Motor neuron (in vitro differentiated cells): ENCODE data around the gene RYK. TPM values are rescaled to one million over a fixed set of nuclear protein-coding genes. Genes with fewer than 3 reads are reported as not detected.

Experiments used
- ATAC-seq, 8 experiments: fragments of 200-7000 bp; cut with Tn5 transposase; replicated peaks in 6 of 8; 2 replicates each; pipeline ENCODE4 v1.8.0; 2021; ENCODE audit warnings: mild to moderate bottlenecking in 8 of 8, moderate library complexity in 8 of 8
- H3K27ac ChIP-seq, 2 donors: fragments of 250-450 bp; sonication (Bioruptor Pico); 2 replicates each; pipeline ENCODE4 v1.9.0; 2021; ENCODE audit warnings: antibody characterized with exemption in 2 of 2, mild to moderate bottlenecking in 2 of 2, moderate library complexity in 1 of 2
- H3K4me1 ChIP-seq, 2 donors: fragments of 250-450 bp; sonication (Bioruptor Pico); replicated peaks in 1 of 2; 2 replicates each; pipeline ENCODE4 v1.6.1; 2021; ENCODE audit warnings: antibody characterized with exemption in 2 of 2, mild to moderate bottlenecking in 2 of 2, moderate library complexity in 1 of 2
- H3K4me3 ChIP-seq, 5 donors: fragments of 250-450 bp; sonication (Bioruptor Pico); 2 replicates each; pipeline ENCODE4 v1.9.0; 2021; ENCODE audit warnings: antibody characterized with exemption in 5 of 5, mild to moderate bottlenecking in 5 of 5, moderate library complexity in 4 of 5
- WGBS, 10 experiments: fragments of 450-650 bp; shearing (Covaris generic); methylation state at CpG; one replicate each; pipeline ENCODE4 v1.0.0; 2022; 5-methylcytosine and 5-hydroxymethylcytosine counted together
- in situ Hi-C, 9 experiments: fragments of 400-800 bp; cut with MboI; loops; one replicate each; pipeline ENCODE4 v1.15.0; 2021; ENCODE audit warnings: low sequenced_read_pairs in 9 of 9, low pct_unique_long_range_greater_than_20kb in 2 of 9; ENCODE audit not compliant: unreplicated experiment in 9 of 9
- total RNA-seq, 8 experiments: library from RNA; unstranded; fragments of 300-600 nt; gene quantifications; 2 replicates each; pipeline versions ENCODE4 v1.2.3 to v1.2.4, GENCODE V29; 2022

RYK gene
- total RNA-seq, 8 experiments from 2014 or later: 30.8 to 91.7 (median 50.1) TPM

- Histone ChIP-seq H3K4me1 (no peaks in the 10 kb centered on the region), H3K27ac (no peak overlapping the region), H3K4me3 (no peak overlapping the region)
- WGBS, 10 experiments: 90 to 100% (median 100%) methylated on average over 1 to 2 of the region's 2 CpGs; no CpG with 5 or more reads in 2 of the 10 experiments
- ATAC-seq: no peak
- in situ Hi-C loops: no loop called here
Measured at GRCh38 chr3:134114726-134115125, 135.9 kb downstream of the RYK start.

- in situ Hi-C loops: no loop called here
- ATAC-seq: no peak
- no peak overlapping the region for H3K4me3 ChIP-seq
- no peaks in the 10 kb centered on the region for H3K4me1 ChIP-seq
- 0 to 63% (median 47%) methylated on average over 1 to 2 of the region's 2 CpGs; no CpG with 5 or more reads in 3 of the 10 experiments for WGBS, 10 experiments
- H3K27ac ChIP-seq: no peak overlapping the region
Measured at GRCh38 chr3:134111616-134112015, 139.0 kb downstream of the RYK start.

GRCh38 chr3:134110963-134111362 lies 139.7 kb downstream of the RYK start:
- Histone ChIP-seq H3K4me3 (no peak overlapping the region), H3K4me1 (no peaks in the 10 kb centered on the region), H3K27ac (no peak overlapping the region)
- 53 to 100% (median 87%) methylated on average over 1 to 2 of the region's 2 CpGs for WGBS, 10 experiments
- in situ Hi-C loops: no loop called here
- ATAC-seq: no peak

Other genes starting within 250 kb of the RYK start
- gene SLCO2A1, start 220.9 kb downstream of the RYK start, total RNA-seq: 1 to 10 TPM in 4 of 8 experiments, under 1 TPM in 4; 0.16 to 9.0 (median 1.5) TPM
- gene AMOTL2, start 123.6 kb upstream of the RYK start, total RNA-seq: 10 to 100 TPM; 20.7 to 57.9 (median 43.3) TPM
- gene ANAPC13, start 235.1 kb upstream of the RYK start, total RNA-seq: 100 to 1,000 TPM in 5 of 8 experiments, 10 to 100 TPM in 3; 61.5 to 124 (median 103) TPM
- 10 to 100 TPM; 25.0 to 43.9 (median 29.9) TPM for gene CEP63, start 235.2 kb upstream of the RYK start, total RNA-seq